OCI-LY3 (cell line): ENCODE results near the gene EIPR1.

Source experiments
- H2AFZ ChIP-seq: fragments of 200-600, 300-600 bp; shearing (Covaris generic); 2 replicates; pipeline ENCODE4 v1.6.0; 2014; ENCODE audit warnings: antibody characterized with exemption, low read depth, low read length
- H3K27ac ChIP-seq: fragments of 200-600, 300-600 bp; sonication (generic); 2 replicates; pipeline ENCODE4 v1.5.1; 2014; ENCODE audit warnings: mild to moderate bottlenecking, low read length, moderate library complexity, mixed read lengths
- H3K27me3 ChIP-seq: fragments of 200-600, 300-600 bp; sonication (generic); 2 replicates; pipeline ENCODE4 v1.6.1; 2014; ENCODE audit warnings: low read depth, low read length, mixed read lengths
- H3K36me3 ChIP-seq: fragments of 200-600, 300-600 bp; sonication (generic); replicated peaks from 2 replicates; pipeline ENCODE3; 2014; ENCODE audit warnings: low read depth, low read length, mixed read lengths
- H3K4me1 ChIP-seq: fragments of 300-600, 200-600 bp; sonication (generic); 2 replicates; pipeline ENCODE4 v1.6.1; 2014; ENCODE audit warnings: low read length, mixed read lengths
- H3K4me2 ChIP-seq: fragments of 200-600, 300-600 bp; sonication (generic); 2 replicates; pipeline ENCODE4 v1.6.1; 2014; ENCODE audit warnings: low read length, mixed read lengths
- H3K4me3 ChIP-seq: fragments of 300-600, 200-600 bp; sonication (generic); 2 replicates; pipeline ENCODE4 v1.5.1; 2014; ENCODE audit warnings: antibody characterized with exemption, mild to moderate bottlenecking, low read length, moderate library complexity
- H3K79me2 ChIP-seq: fragments of 300-600, 200-600 bp; shearing (Covaris generic); 2 replicates; pipeline ENCODE4 v1.6.1; 2014; ENCODE audit warnings: mild to moderate bottlenecking, low read length, mixed read lengths
- H3K9ac ChIP-seq: fragments of 300-600, 200-600 bp; shearing (Covaris generic); 2 replicates; pipeline ENCODE4 v1.6.0; 2014; ENCODE audit warnings: mild to moderate bottlenecking, low read length, moderate library complexity
- H3K9me3 ChIP-seq: fragments of 200-600, 300-600 bp; shearing (Covaris generic); 2 replicates; pipeline ENCODE4 v1.6.1; 2014; ENCODE audit warnings: low read length, mixed read lengths; ENCODE audit not compliant: insufficient read depth
- H4K20me1 ChIP-seq: fragments of 200-600, 300-600 bp; sonication (generic); 2 replicates; pipeline ENCODE4 v1.6.1; 2016; ENCODE audit warnings: low read length, mixed read lengths; ENCODE audit not compliant: insufficient read depth
- CTCF ChIP-seq: fragments of 200-600, 300-600 bp; sonication (generic); IDR thresholded peaks from 2 replicates; pipeline ENCODE4 v1.5.1; 2014; ENCODE audit warnings: antibody characterized with exemption, low read length, low read depth
- EZH2phosphoT487 ChIP-seq: fragments of 200-600 bp; shearing (Covaris generic); IDR thresholded peaks from 2 replicates; pipeline ENCODE4 v1.6.1; 2018; ENCODE audit warnings: antibody characterized with exemption, mixed run types, low read depth

EIPR1 gene

DNA sequence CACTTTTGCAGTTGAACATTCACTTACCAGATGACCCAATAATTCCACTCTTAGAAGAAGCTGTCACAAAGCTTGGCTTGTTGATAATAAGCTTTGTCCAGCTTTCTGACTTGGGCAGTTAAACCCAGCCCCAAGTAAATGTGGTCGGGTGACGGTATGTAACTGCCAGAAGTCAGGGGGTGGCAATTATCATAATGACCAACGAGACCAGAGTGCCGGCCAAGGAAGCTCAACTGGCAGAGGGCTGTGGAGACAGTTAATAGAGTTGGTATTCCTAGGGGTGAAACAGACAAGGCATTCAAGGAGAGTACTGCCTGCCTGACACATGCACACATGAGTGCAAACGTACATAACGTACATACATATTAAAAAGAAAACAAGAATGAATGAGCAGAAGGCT, 116.7 kb downstream of the EIPR1 start:
- Histone ChIP-seq H3K36me3 (no peaks in the 10 kb centered on the region), H4K20me1 (0 out of 2 replicates have a peak, but pooled peaks cover 6% of the 10 kb centered on the region), H3K4me1 (no peaks in the 10 kb centered on the region), H3K27me3 (no peaks in the 10 kb centered on the region), H3K4me3 (no peak overlapping the region), H3K79me2 (no peaks in the 10 kb centered on the region), H3K27ac (no peak overlapping the region), H3K4me2 (no peak overlapping the region), H3K9me3 (no peaks in the 10 kb centered on the region), H3K9ac (no peak overlapping the region), H2AFZ (no peak overlapping the region)
- TF ChIP-seq CTCF (no peak), EZH2phosphoT487 (no peak)

GRCh38 chr2:3257826-3258225, 119.8 kb downstream of the EIPR1 start:
- Histone ChIP-seq H3K9me3 (no peaks in the 10 kb centered on the region), H3K36me3 (no peaks in the 10 kb centered on the region)

GRCh38 chr2:3257166-3257565, 120.5 kb downstream of the EIPR1 start:
- no peaks in the 10 kb centered on the region for H3K9me3 ChIP-seq
- no peak overlapping the region for H3K4me3 ChIP-seq
- H3K27me3 ChIP-seq = no peaks in the 10 kb centered on the region
- TF ChIP-seq EZH2phosphoT487 (no peak), CTCF (no peak)
- no peaks in the 10 kb centered on the region for H3K36me3 ChIP-seq
- H4K20me1 ChIP-seq = no peaks in the 10 kb centered on the region
- no peak overlapping the region for H2AFZ ChIP-seq
- H3K4me1 ChIP-seq = no peaks in the 10 kb centered on the region
- H3K27ac ChIP-seq = no peak overlapping the region
- no peaks in the 10 kb centered on the region for H3K79me2 ChIP-seq
- no peak overlapping the region for H3K4me2 ChIP-seq
- H3K9ac ChIP-seq = no peak overlapping the region

More at GRCh38 chr2:3257826-3258225, 119.8 kb downstream of the EIPR1 start:
- Histone ChIP-seq H3K79me2 (no peaks in the 10 kb centered on the region), H3K27me3 (no peaks in the 10 kb centered on the region), H4K20me1 (0 out of 2 replicates have a peak, but pooled peaks cover 2% of the 10 kb centered on the region), H3K4me2 (no peak overlapping the region), H2AFZ (no peak overlapping the region), H3K4me3 (no peak overlapping the region), H3K4me1 (no peaks in the 10 kb centered on the region), H3K9ac (no peak overlapping the region), H3K27ac (no peak overlapping the region)
- TF ChIP-seq EZH2phosphoT487 = no peak
- TF ChIP-seq CTCF = no peak

- no peaks in the 10 kb centered on the region for H3K4me1 ChIP-seq
- H3K4me3 ChIP-seq = no peak overlapping the region
- TF ChIP-seq CTCF (no peak), EZH2phosphoT487 (no peak)
- H3K27me3 ChIP-seq = no peaks in the 10 kb centered on the region
- no peaks in the 10 kb centered on the region for H3K9me3 ChIP-seq
- H3K4me2 ChIP-seq = no peak overlapping the region
- no peak overlapping the region for H2AFZ ChIP-seq
- H3K9ac ChIP-seq = no peak overlapping the region
- no peaks in the 10 kb centered on the region for H3K36me3 ChIP-seq
- H4K20me1 ChIP-seq = no peaks in the 10 kb centered on the region
- no peaks in the 10 kb centered on the region for H3K79me2 ChIP-seq
- H3K27ac ChIP-seq = no peak overlapping the region
Observed at GRCh38 chr2:3256605-3257004, 121.0 kb downstream of the EIPR1 start.
